Activated CD4-positive, alpha-beta T cell treated with anti-CD3 and anti-CD28 coated beads, Interleukin-2, amount 50 U/mL, for 16 hours (primary cell): Measurements from ENCODE around the gene TMEM182.

Source experiments
- DNase-seq: peaks from one replicate; pipeline ENCODE4 v3.0.0-alpha.2; 2020

The TMEM182 gene, protein sequence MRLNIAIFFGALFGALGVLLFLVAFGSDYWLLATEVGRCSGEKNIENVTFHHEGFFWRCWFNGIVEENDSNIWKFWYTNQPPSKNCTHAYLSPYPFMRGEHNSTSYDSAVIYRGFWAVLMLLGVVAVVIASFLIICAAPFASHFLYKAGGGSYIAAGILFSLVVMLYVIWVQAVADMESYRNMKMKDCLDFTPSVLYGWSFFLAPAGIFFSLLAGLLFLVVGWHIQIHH

DNA sequence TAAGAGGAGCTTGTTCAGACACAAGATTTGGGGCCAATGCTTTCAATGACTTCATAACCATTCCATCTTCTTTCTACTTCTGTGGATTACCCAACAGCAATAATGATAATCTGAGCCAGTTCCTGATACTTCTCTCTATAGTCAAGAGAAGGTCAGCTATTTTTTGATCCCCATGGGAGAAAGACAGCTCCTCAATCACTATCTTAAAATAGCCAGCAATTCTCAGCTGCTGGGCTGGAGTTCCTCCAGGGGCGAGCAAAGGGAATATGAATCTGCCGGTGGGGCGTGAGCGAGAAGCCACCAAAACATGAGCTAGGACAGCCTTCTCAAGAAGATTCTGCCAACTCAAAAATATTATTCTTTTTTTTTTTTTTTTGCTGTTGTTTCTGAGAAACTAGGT lies at the start of gene TMEM182:
TSS of gene TMEM182 (plus strand) at position 269 of the 400 bp plus-strand sequence. CDS start 187 bp downstream, outside the sequence.
- no peak for DNase-seq

DNA sequence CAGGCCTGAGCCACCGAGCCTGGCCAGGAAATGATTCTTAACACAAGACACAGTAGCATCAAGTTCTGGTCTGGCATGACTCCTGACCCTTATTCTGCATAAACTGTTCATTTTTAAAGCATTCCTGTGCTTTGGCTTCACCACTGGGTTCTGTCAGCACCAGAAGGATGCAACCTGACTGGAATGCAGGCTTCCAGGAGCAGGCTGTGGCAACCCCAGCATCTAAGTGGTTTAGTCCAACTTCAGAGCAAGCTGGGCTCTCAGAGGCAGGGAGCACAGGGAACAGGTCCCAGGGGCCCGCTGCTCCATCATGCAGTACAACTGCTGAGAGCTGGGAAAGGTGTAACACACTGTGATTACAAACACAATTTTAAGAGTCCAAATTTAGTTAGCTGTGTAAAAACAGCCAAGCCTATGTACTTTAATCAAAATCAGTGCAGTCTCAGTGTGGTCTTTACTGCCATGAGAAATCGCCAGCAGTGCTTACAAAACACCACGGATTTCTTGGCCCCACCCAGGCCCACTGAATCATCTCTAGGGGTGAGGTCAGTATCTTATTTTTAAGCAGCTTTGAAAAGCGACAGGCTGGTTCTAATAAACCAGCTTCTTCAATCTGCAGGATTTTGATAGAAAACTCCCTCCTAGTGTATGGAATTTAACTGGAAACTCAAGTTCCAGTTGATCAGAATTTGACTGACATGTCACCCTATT lies 44.4 kb upstream of the TMEM182 start:
- DNase-seq: no peak

DNA sequence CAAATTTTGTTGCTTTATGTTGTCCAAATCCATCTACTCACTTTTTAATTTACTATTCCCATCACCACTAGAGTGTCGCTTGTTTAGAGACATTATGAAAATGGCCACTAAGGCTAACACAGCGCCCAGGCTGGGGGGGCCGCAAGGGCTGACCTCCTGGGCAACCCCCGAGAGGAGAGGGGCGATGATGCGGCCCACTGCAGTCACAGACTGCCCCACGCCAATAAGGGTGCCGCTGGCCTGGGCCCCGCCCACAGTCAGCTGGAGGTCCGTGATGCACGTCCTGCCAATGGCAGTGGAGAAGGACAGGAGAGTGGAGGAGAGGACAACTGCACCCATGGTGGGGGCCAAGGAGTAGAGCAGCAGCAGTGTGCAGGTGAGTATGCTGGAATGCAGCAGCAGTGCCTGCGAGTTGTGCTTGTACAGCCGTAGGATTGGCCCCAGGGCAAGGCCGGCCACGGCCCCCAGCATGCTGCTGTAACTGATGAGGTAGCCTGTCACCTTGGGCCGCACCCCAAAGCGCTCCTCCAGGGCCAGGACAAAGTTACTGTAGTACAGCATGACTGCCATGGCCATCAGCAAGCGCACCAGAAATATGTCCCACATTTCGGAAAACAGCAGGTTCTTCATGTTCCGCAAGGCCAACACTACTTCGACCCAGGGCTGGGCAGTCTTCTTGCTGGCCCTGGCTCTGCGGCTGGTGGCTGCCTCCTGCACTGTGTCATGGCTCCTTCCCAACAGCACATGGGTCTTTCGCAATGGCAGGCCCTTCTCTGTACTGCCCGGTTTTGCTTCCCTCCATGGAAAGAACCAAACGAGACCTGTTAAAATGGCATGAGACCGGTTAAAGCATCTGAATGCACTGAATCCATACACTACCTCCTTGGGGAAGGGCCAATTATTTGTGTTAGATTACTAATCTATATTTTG lies 43.2 kb upstream of the TMEM182 start:
- DNase-seq: no peak

DNA sequence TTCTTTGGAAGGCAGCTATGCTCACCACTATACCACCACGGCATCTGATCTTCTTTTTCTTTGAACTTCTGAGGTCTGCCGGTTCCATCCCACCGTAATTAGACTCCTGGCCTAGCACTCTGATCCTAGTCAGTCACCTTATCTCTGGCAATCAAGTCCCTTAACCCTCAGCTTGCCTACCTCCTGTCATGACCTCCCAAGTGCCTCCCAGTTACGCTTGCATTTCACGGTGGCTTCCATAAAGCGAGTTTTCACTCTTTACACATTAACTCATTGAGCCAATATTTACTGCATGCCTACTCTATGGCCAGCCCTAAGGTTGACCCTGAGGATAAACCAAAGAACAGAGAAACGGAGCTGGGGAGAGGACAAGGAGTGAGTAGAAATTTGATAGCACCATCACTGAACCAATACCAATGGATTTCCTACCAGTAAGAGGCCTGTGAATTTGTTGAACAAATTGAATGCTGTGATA lies 37.8 kb upstream of the TMEM182 start:
- no peak for DNase-seq

DNA sequence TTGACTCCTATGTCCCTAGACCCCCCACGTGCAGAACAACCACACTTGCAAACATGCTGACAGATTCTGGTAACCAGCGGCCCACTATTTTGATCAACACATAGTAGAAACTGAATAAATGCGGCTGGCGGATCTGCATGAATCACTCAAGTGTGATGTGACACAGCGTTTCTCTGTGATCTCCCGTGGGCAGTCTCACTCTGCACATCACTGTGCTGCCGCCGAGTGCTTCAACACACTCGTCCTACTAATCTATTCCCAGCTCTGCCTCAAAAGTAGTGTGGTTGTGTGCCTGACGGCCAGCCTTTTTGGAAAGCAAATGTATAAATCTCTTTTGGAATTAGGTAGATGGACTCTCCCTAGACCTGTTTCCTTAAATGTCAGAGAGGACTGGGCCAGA lies 37.3 kb upstream of the TMEM182 start:
- no peak for DNase-seq

DNA sequence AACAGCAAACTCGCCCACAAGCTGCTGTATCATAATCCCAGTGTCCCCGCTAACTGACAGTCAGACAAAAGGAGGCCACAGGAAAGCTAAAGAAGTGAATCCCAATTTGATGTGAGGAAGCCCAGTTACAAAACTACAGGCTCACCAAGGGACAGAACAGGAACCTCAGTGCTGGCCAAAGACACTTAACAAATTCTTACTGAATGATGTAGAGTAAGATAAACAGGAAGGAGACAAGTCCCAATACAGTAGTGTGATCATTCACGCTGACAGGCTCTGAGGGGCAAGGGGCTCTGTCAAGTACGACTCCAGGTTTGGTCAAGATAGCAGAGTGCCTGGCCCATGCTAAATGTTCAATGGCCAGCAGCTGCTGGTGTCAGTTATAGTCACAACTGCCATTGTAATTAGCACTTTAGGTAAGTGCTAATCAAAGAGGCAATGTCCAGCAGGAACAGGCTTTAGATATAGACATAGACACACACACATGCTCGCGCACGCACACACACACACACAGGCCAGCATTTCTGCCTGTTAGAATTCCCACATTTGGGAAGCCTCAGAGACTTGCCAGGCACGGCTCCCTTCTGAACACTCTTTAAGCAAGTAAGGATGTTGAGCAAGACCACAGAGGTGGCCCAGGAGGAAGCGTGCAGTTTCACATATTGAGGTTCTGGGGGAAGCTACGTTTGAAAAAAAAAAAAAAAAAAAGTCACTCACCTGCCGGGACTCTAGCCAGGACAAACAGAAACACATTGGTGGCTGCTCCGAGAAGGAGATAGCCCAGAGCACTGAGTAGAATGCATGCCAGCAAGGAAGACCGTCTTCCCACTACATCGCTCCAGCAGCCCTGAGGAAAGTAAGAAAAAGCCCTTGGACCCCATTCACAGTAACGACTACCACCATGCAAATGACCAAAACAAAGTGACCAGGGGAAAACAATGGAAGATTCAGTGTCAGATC lies 35.4 kb upstream of the TMEM182 start:
- DNase-seq: no peak

DNA sequence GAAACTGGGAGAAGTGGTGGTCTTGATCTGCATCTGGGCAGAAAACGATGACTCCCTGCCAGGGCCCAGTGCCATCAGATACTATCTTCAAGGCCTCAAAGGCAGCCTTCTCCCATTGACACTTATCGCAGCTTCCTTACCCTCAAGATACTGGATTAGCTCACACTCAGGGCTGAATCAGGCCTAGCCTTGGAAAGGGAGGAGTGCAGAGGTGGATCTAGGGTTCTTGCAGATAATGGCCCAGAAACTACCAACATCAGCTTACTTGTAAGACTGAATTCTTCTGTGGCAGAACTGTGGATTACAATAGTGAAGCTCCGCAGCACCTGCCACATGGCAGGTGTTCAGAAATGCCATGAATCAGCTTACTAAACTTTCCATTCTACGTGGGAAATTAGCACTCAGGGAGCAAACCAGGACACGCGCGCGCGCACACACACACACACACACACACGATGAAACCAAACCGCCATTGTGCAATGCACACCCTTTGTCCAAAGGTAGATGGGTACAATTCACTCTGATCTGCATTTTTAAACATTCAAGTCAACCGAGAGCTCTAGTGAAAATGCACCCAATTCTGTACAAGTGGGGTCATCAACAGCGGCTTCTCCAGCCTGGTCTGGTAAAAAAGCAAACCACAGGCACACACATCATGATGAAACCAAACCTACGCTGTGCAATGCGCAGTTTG lies 26.3 kb upstream of the TMEM182 start:
- DNase-seq: no peak

DNA sequence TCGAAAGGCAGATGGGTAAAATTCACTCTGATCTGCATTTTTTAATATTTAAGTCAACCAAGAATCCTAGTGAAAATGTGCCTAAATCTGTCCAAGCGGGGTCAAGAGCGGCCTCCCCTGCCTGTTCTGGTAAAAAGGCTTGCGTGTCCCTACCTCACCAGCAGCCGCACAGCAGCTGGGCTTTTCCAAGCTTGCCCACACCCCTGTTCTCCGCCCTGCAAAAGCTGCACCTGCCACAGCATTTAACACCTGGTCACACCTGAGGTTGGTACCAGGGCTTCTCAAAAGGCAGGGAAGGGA lies 25.8 kb upstream of the TMEM182 start:
- no peak for DNase-seq

DNA sequence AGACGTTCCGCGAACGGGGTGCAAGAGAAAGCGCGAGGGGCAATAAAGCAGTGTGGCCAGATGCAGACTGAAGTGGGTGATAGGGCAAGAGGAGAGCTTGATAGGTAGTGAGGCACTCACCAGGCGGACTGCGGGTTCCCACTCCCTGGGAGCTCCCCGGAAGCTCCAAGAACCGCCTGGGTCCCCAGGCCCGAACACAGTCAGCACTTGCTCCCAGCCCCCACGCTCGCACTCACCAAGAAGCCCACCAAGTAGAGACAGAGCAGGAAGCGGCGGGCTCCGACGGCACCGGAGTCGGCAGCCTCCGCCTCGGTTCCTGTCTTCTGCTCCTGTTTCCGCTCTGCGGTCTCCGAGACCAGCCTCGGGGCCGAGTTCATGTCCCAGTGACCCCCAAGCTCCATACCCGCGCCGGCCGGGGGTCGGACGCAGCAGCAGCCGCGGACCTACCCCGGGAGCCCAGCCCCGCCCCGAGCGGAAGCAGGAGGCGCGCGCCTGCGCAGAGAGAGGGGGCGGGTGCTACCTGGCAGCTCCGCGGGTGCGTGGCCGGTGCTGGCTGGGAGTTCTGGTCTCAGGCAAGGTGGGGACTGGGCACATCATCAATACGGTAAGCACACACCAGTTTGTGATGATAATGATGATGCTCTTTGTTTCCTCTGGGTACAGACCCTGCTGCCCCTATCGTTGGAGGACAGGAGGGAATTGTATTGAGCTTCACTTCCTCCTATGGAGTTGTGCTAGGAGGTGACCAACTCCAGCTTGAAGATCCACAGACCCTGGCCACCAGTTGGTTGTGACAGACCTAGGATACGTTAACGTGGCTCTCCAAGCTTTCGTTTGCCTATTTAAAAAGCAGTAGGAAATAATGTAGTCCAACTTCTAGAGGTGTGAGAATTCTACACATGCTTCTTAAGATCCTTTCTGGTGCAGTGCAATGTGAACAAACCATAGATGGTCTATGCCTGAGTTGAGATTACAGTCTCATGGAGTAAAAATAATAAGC lies 25.1 kb upstream of the TMEM182 start:
- peak; percentile 84 for DNase-seq

DNA sequence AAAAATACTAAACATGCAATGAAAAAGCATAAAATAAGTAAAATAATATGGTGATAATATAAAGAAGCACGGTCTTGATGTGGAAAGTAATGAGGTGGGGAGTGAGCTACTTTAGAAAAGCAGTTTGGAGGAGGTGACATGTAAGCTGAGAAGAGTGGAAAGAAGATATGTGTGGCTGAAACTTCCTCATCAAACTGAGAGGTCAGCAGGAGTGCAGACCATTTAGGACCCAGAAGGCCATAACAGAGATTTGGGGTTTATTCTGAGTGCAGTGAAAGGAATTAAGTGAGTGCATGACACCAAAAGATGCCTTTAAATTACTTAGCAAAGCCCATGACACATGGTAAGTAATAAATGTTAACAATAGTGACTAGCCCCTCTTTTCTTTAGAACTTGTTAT lies 24.4 kb upstream of the TMEM182 start:
- DNase-seq: no peak

DNA sequence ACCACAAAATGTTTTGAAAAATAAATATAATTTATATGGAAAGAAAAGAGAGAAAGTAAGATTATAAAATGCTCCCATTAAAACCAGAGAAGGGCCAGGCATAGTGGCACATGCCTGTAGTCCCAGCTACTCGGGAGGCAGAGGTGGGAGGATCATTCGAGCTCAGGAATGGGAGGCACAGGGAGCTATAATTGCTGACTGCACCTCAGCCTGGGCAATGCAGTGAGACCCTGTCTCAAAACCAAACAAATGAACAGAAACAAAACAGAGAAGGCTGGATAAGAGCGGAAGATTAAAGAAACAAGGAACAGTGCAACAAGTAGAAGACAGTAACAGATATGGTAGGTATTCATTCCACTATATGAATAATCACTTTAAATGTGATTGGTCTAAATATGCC lies 18.6 kb upstream of the TMEM182 start:
- no peak for DNase-seq

DNA sequence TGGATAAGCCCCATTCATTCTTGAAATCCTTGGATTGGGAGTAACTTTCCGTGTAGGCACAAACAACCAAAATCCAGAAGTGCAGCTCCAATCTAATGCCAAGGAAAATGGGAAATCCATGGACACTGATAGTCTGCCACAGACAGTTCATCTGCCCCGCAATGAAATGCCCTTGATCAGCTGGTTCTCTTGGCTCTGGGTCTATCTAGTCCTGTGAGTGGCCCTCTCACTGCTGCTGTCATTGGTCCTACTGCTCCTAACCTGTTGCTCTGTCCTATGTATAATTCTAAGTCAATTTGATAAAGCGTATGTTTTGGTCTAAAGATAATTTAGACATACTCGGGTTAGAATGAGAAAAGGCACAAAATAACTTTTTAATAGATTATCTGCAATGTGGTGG lies 13.7 kb upstream of the TMEM182 start:
- no peak for DNase-seq

DNA sequence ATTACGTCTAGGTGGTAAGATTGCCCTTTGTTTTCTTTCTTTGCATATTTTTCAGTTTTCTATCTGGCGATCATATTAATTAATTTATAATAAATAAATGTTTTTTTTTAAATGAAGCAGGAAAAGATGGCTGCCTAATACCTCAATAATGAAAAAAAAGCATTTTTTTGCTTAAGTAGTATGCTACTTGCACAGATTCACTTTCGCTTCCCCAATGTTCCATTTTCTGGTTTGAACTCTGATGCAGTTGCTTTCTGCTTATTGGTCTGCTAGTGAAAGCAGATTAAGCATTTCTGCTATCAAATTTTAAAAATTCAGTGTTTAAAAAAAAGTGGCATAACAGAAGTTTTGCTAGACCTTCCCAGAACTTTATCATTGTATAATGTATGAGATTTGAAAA lies 11.9 kb upstream of the TMEM182 start:
- no peak for DNase-seq

DNA sequence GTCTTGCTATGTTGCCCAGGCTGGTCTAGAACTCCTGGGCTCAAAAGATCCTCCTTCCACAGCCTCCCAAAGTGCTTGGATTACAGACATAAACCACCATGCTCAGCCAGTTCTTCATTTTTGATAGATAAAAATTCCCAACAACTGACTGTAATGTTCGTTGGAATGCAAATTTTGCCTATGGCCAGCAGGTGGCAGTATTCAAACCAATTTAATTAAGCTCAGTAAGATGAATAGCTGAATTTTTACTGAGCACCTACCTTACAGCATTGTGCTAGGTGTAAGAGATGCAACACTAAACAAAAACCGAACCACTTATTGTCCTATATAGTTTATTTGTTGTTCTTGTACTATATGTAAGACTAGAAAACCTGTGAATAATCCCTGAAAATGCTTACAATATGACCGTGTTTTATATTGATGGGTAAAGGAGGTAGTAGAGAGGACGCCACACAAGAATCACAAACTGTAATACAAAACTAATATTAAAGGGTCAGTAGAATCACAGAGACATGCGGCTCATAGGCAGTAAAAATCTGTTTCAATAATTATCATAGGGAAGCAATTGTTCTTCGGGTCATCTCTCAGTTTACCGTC lies 8.2 kb upstream of the TMEM182 start:
- DNase-seq: peak; percentile 34

DNA sequence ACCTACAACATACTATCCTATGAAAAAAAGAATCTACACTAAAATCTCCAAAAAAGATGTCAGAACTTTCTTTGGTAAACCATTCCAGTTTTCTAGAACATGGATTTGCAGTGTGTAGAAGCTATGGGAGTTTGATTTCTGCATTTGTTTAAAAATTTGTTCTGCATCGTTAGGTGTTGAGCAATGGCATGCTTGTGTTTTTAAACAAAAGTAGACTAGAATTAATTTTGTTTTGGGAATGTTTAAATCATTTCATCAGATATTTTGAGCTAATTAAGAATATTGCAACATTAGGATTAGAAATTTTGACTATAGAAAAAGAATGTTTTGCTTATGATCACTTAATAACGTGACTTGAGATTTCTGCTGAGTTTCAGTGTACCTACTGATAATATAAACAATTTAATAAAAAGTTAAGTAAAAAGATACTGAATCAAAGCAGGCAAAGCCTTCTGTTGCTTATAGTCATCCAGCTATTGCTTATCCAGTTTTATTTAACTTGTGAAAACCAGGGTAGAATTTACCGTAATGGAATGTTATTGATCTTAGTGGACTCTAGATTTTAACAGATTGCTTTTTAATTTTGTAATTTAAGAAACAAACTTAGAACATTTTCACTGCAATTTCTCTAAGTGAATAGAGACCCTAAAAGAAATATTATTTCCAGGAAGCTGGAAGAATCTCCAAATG lies 7.2 kb upstream of the TMEM182 start:
- DNase-seq: no peak

DNA sequence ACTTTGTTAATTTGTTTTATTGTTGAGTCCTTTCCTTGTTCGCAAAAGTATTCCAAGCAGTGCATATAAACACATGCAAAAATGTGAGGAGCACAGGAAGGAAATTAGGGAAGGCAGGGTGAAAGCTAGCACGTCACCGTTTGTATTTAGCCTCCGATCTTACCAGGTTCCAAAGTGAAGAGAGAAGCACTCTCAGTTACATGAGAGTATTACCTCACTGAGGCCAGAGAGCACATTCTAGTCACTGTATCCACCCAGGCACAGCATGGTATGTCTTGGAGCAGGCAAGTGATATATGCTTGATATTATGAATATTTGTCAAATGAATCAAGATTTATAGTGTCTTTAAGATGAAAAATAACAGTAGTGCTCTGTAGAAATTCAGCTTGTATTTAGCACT lies 6.5 kb upstream of the TMEM182 start:
- no peak for DNase-seq

DNA sequence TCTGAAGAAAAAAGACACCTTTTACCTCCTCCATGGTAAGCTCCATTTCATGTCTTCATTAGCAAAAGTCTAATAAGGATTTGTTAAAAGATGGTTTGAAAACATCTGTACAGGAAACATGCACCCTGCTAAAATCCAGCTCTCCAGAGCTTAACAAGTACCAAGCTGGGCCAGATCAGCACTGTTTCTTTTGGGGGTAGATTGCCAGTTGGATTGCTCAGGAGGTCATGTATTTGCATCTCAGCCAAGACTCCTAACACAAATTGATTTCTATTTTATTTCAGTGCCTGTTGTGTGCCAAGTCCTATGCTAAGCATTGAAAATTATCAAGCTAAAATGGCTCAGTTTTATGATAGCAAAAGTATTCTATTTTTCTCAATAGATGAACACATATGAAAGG lies 3.4 kb upstream of the TMEM182 start:
- DNase-seq: no peak

DNA sequence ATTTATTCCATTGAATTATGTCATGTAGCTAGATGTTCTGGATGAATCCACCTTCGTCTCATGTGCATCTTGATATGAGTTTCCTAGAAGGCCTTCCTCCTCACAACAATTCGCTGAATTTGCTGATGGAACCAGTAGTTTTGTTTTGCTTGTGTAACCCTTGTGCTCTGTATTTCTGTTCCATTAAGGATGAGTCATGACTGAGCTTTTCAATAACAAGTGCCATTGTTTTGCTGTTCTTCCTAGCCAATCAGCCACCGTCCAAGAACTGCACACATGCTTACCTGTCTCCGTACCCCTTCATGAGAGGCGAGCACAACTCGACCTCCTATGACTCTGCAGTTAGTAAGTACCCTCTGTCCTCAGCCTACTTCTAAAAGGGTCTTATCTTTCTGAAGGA lies 2.3 kb downstream of the TMEM182 start:
- DNase-seq: no peak

DNA sequence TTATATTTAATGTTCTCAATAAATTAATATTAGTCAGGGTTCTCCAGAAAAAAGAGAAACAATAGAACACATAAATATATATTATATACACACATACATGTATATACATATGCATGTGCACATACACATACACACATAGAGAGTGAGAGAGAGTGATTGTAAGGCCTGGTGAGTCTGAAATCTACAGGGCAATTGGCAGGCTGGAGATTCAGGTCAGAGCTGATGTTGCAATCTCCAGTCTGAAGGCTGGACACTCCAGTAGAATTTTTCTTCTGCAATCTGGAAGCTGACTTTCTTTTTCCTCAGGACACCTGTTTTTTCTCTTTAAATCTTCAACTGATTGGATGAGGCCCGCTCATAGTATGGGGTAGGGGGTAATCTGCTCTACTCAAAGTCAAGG lies 3.2 kb downstream of the TMEM182 start:
- DNase-seq: no peak

DNA sequence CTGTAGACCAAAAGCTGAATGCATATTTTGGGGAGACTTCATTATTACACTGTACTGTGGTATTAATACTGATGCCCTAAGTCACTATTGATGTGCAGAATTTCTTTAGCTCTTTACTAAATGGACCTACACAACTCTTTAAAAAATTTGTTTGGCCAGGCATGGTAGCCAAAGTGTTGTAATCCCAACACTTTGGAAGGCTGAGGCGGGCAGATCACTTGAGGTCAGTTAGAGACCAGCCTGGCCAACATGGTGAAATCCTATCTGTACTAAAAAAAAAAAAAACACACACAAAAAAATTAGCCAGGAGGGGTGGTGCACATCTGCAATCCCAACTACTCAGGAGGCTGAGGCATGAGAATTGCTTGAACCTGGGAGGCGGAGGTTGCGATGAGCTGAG lies 6.4 kb downstream of the TMEM182 start:
- DNase-seq: no peak
